ELF-1 (cell line): ENCODE results near the gene RIPK4.
"Not testable (repeated sequence)": the region's sequence is repeated elsewhere in the genome, so short reads cannot be mapped to it uniquely, and the experiment has no call there.

Experiments used
- DNase-seq: peaks from one replicate; pipeline ENCODE4 v3.0.0-alpha.2; 2016; ENCODE audit warnings: low read depth, low spot score

RIPK4 gene

GRCh38 chr21:41737651-41738324, 29.1 kb downstream of the RIPK4 start:
- DNase-seq: no peak

- DNase-seq: no peak
These were observed 30.4 kb downstream of the RIPK4 start for GRCh38 chr21:41736423-41736822.

GRCh38 chr21:41733951-41734689, 32.7 kb downstream of the RIPK4 start:
- DNase-seq: no peak

- no peak for DNase-seq
These were observed 35.8 kb downstream of the RIPK4 start for GRCh38 chr21:41731081-41731480.

- DNase-seq: no peak
These were observed 36.5 kb downstream of the RIPK4 start for GRCh38 chr21:41730367-41730765.

GRCh38 chr21:41729701-41730366, 37.0 kb downstream of the RIPK4 start:
- no peak for DNase-seq

- no peak for DNase-seq
These were observed 38.8 kb downstream of the RIPK4 start for GRCh38 chr21:41727784-41728763.

- peak; percentile 34 for DNase-seq
These were observed 39.7 kb downstream of the RIPK4 start for GRCh38 chr21:41726970-41727783.

GRCh38 chr21:41726630-41726969, 40.3 kb downstream of the RIPK4 start:
- DNase-seq: no peak

GRCh38 chr21:41726058-41726558, 40.7 kb downstream of the RIPK4 start:
- peak; percentile 49 for DNase-seq

GRCh38 chr21:41725421-41726031, 41.3 kb downstream of the RIPK4 start:
- DNase-seq: peak; percentile 44

- DNase-seq: not testable (repeated sequence)
These were observed 43.0 kb downstream of the RIPK4 start for GRCh38 chr21:41723835-41724234.

GRCh38 chr21:41722052-41723018, 44.5 kb downstream of the RIPK4 start:
- no peak for DNase-seq

- no peak for DNase-seq
These were observed 46.6 kb downstream of the RIPK4 start for GRCh38 chr21:41720250-41720649.

- DNase-seq: no peak
These were observed 47.2 kb downstream of the RIPK4 start for GRCh38 chr21:41719691-41720090.

- no peak for DNase-seq
These were observed 49.1 kb downstream of the RIPK4 start for GRCh38 chr21:41717573-41718330.

- no peak for DNase-seq
These were observed 50.1 kb downstream of the RIPK4 start for GRCh38 chr21:41716751-41717150.

GRCh38 chr21:41715649-41716281, 51.1 kb downstream of the RIPK4 start:
- peak; percentile 82 for DNase-seq
